Measurements from ENCODE around the gene FXYD1.

- TF ChIP-seq POLR2A (IDR thresholded peaks at IDR 0.05) (no peak), CTCF (IDR thresholded peaks at IDR 0.05 in 8 of 11, conservative IDR thresholded peaks at IDR 0.05 in 3 of 11) (no peak)
Observed at GRCh38 chr19:35100588-35101533, 37.8 kb upstream of the FXYD1 start.

Measured in spleen (tissue), 7 donors.